Choroid plexus epithelial cell (primary cell): ENCODE data around the gene YEATS4.

ENCODE experiments used
- DNase-seq: peaks from one replicate; pipeline ENCODE4 v3.0.0-alpha.2; 2010; ENCODE audit warnings: low read depth
- H3K4me3 ChIP-seq: 2 replicates; pipeline ENCODE4 v1.5.1; 2011; ENCODE audit warnings: low read depth, mild to moderate bottlenecking, control low read depth, low read length, moderate library complexity
- TF ChIP-seq, protein P1 (sequence below): conservative IDR thresholded peaks from 2 replicates; pipeline ENCODE4 v1.5.1; 2011; ENCODE audit warnings: low read depth, mild to moderate bottlenecking, control low read depth, inconsistent platforms, low read length, moderate library complexity

Gene YEATS4

DNA sequence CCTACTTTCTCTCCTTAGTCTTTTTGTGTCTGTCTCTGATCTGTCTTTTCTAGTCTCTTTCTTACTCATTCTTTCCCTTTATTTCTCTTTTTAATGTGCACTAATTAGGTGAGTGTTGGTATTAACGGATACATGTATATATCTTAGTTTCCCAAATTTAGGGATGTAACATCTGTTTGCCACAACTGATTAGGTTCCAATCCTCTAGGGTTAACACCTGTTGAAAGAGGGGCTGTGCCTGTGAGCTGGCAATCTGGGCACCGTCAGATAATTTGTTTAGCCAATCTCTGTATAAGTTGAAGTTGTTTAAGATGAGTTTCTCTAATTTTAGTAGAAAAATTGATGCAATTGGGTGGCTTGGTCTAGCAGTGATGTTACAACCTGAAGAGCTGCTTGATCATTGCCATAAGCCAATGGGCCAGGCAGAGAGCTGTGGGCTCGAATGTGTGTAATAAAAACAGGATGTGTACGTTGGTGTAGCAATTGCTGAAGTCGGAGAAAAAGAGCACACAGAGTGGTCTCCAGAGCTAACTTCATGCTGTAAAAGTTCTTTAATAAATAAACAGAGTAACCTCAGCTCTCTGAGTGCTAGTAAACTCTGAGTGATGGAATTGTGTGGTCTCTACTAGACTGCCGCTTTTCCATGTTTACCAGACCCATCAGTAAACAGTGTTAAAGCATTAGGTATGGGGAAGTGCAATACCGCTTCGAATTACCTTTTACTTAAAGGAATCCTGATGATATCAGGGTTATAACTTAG is 29.7 kb upstream of the YEATS4 start:
- DNase-seq: no peak
- no peak overlapping the region for H3K4me3 ChIP-seq
- TF ChIP-seq, protein P1, sequence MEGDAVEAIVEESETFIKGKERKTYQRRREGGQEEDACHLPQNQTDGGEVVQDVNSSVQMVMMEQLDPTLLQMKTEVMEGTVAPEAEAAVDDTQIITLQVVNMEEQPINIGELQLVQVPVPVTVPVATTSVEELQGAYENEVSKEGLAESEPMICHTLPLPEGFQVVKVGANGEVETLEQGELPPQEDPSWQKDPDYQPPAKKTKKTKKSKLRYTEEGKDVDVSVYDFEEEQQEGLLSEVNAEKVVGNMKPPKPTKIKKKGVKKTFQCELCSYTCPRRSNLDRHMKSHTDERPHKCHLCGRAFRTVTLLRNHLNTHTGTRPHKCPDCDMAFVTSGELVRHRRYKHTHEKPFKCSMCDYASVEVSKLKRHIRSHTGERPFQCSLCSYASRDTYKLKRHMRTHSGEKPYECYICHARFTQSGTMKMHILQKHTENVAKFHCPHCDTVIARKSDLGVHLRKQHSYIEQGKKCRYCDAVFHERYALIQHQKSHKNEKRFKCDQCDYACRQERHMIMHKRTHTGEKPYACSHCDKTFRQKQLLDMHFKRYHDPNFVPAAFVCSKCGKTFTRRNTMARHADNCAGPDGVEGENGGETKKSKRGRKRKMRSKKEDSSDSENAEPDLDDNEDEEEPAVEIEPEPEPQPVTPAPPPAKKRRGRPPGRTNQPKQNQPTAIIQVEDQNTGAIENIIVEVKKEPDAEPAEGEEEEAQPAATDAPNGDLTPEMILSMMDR: no peak

DNA sequence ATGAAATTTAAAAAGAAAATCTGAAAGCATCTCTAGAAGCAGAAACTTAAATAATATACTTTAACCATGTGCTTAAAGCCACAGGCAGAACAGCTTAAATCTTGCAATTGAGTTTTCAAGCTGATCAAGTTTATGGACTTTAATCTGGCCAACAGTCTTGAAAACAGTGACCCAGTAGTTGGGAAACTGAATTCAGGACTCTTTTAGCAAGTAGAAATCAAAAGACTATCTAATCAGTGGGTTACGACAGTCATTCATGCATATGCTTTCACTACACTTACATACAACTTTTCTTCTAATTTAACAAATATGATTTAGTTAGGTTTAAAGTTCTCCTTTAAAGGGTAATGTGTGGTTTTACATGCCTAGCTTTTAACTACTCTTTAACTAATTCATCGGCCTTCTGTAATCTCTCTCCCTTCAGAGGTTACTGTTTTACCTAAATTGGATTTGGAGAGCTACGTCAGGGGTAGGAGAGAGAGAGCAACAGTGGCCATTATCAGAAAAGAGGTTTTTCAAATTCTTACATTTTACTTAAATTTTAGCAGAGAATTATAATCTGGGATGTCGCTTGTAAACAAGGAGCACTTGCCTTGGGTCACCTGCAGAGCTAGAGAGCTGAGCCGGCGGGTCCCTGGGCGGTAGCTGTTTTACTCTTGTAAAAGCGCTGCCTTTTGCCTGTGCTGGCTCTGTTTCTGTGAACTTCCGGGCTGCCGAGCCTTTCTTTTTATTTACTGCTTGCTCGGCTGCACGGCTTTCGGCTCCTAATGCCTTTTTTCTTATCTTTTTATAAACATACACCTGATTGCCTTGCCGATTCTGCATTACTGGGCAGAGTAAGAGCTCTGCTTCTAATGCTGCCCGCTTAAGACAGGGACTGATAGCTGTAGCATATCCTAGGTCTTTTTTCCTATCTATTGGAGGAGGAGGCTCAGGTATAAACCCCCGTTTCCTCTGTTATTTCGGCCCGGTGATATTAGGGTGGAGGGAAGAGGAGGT is 28.8 kb upstream of the YEATS4 start:
- TF ChIP-seq, protein P1: no peak
- DNase-seq: peak; percentile 18
- peak overlapping the region; percentile 19 for H3K4me3 ChIP-seq

DNA sequence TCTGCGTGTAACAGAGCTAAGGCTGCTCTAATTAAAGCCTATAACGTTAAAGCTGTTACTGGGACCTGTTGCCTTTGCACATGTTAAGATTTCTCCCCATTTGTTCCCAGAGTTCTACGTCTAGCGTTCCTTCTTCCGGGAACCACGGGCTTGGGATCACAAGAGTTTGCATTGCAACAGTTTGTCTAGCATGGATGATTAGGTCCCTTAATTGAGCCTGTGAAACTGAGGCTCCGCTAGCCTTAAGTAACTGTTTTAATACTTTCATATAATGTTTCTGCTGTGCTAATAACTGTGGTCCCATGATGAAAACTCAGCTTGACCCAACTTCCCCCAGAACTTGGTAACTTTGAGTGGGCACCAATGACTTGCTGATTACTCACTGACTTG is 28.0 kb upstream of the YEATS4 start:
- TF ChIP-seq, protein P1: no peak
- H3K4me3 ChIP-seq: peak overlapping the region; percentile 19

DNA sequence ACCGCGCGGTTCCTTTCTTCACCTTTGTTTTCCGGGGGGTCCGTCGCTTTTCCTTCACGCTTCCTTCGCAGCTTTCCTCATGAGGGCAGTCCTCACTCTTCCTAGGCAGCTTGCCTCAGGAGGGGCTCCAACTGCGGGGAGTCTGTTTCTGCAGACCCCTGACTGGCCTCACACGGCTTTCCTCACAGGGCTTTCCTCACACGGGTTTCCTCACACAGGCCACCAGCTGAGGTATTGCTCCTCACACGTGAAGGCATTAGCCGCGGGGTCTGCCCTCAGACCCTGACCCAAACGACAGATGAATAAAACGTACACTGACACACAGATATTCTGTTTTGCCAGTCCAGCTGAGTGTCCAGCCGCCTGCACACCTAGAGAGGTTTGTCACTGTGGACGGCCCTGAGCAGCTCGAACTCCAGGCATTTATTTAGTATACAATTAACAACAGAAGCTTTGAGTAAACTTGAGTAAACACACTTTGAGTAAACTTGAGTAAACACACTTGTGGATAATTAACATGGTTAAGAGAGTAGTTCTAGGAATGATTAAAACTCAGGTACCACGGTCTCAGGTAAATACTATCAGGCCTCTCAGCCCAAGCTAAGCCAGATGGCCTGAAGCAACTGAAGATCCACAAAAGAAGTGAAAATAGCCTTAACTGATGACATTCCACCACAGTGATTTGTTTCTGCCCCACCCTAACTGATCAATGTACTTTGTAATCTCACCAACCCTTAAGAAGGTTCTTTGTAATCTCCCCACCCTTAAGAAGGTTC is 27.4 kb upstream of the YEATS4 start:
- H3K4me3 ChIP-seq: no peak overlapping the region
- TF ChIP-seq, protein P1: no peak
- no peak for DNase-seq

More for the DNA sequence above, 28.0 kb upstream of the YEATS4 start:
- no peak for DNase-seq

DNA sequence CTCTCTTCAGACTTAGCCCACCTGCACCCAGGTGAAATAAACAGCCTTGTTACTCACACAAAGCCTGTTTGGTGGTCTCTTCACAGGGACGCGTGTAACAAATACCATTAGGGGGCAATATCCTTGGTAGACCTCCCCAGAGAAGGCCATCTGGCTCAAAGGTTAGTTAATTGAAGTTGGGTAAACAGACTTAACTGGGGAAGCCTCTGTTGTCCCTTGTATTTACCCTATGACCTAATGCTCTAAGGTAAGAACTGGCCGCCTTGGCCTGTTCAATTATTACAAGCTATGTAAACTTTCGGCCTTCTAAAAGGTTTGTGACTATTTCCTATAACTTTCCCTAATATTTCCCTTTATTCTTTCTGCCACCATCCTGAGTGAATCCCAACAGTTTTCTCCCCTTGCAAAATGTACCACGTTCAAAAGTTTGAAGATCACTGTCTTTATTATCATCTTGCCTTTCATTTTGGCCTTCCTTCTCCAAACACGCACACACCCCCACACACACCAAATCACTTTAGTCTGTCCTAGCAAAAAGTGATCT is 26.7 kb upstream of the YEATS4 start:
- TF ChIP-seq, protein P1: no peak
- DNase-seq: no peak
- H3K4me3 ChIP-seq: no peak overlapping the region

DNA sequence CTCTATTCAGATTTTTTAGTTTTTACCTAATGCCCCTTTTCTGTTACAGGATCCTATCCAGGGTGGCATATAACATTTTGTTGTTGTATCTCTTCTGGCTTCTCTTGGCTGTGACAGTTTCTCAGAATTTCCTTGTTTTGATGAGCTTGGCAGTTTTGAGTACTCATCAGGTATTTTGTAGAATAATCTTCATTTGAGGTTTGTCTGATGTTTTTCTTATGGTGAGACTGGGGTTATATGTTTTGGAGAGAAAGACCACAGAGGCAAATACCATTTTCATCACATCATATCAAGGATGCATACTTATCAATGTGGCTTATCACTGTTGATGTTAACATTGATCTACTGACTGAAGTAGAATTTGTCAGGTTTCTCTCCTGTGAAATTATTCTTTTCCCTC is 25.4 kb upstream of the YEATS4 start:
- DNase-seq: no peak
- no peak overlapping the region for H3K4me3 ChIP-seq
- TF ChIP-seq, protein P1: no peak
